ENCODE measurements around the gene TNIK. TPM values are rescaled to one million over a fixed set of nuclear protein-coding genes. Genes with fewer than 3 reads are reported as not detected.

Gene TNIK
- polyA plus RNA-seq, 1 of the 3 experiments (the other 2 are of a cell fraction), result 19.4 TPM

DNA sequence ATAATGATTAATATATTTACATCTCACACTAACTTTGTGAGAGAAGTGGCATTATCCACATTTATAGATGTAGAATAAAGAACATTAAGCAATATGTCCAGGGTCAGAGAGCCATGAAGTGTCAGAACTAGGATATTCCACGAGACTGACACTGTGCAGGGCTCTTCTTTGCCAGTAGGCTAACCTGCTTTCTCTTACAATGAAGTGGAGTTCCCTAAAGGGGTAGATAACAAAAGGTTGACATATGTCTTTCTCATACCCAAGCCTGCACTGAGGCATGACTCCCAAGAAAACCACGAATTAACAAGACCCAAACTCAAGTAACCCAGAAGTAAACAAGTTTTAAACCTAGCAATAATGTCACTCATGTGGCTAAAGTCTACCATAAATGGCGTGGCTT, 242.1 kb downstream of the TNIK start:
- Histone ChIP-seq H3K4me3 (ENCODE audit: low read depth in 2 of 2, low read length in 1 of 2) (no peak overlapping the region), H3F3A (replicated peaks; ENCODE audit: insufficient read depth) (no peaks in the 10 kb centered on the region), H3K9ac (no peak overlapping the region), H4K20me1 (ENCODE audit: insufficient read depth) (no peaks in the 10 kb centered on the region), H3K9me3 (no peaks in the 10 kb centered on the region), H3K36me3 (replicated peaks in 1 of 2; ENCODE audit: control insufficient read depth in 1 of 2, insufficient read depth in 2 of 2, low read length in 1 of 2) (no peaks in the 10 kb centered on the region), H3K4me1 (ENCODE audit: control insufficient read depth in 1 of 2, insufficient read depth in 2 of 2, low read depth in 1 of 2, low read length in 1 of 2) (no peaks in the 10 kb centered on the region), H2AFZ (ENCODE audit: low read depth) (no peak overlapping the region), H3K27me3 (ENCODE audit: insufficient read depth) (no peaks in the 10 kb centered on the region), H3K9me2 (no peaks in the 10 kb centered on the region), H3K4me2 (no peak overlapping the region), H3K27ac (ENCODE audit: low read depth in 2 of 2, low read length in 1 of 2) (no peak overlapping the region), H3K79me2 (ENCODE audit: insufficient read depth) (peaks cover 4% of the 10 kb centered on the region; the same call in 1 of the 2 replicates)
- TF ChIP-seq, protein P1, sequence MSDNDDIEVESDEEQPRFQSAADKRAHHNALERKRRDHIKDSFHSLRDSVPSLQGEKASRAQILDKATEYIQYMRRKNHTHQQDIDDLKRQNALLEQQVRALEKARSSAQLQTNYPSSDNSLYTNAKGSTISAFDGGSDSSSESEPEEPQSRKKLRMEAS (IDR thresholded peaks at IDR 0.05; ENCODE audit: low read depth), result no peak
- TF ChIP-seq GABPA (IDR thresholded peaks at IDR 0.05; ENCODE audit: low read depth), result no peak
- TF ChIP-seq EP300 (IDR thresholded peaks at IDR 0.05; ENCODE audit: borderline replicate concordance in 1 of 2, low read depth in 1 of 2, low read length in 1 of 2), result no peak
- TF ChIP-seq TEAD4 (IDR thresholded peaks at IDR 0.05; ENCODE audit: borderline replicate concordance, insufficient read depth), result no peak
- TF ChIP-seq, protein P2, sequence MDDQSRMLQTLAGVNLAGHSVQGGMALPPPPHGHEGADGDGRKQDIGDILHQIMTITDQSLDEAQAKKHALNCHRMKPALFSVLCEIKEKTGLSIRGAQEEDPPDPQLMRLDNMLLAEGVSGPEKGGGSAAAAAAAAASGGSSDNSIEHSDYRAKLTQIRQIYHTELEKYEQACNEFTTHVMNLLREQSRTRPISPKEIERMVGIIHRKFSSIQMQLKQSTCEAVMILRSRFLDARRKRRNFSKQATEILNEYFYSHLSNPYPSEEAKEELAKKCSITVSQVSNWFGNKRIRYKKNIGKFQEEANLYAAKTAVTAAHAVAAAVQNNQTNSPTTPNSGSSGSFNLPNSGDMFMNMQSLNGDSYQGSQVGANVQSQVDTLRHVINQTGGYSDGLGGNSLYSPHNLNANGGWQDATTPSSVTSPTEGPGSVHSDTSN (IDR thresholded peaks at IDR 0.05), result no peak
- TF ChIP-seq, protein P3, sequence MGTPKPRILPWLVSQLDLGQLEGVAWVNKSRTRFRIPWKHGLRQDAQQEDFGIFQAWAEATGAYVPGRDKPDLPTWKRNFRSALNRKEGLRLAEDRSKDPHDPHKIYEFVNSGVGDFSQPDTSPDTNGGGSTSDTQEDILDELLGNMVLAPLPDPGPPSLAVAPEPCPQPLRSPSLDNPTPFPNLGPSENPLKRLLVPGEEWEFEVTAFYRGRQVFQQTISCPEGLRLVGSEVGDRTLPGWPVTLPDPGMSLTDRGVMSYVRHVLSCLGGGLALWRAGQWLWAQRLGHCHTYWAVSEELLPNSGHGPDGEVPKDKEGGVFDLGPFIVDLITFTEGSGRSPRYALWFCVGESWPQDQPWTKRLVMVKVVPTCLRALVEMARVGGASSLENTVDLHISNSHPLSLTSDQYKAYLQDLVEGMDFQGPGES (IDR thresholded peaks at IDR 0.05; ENCODE audit: low read depth, low read length), result no peak
- no peak for TF ChIP-seq RCOR1 (IDR thresholded peaks at IDR 0.05; ENCODE audit: low read length)
- no peak for TF ChIP-seq GATA2 (CRISPR knock-in tag; IDR thresholded peaks at IDR 0.05)
- no peak for TF ChIP-seq CHD2 (IDR thresholded peaks at IDR 0.05; ENCODE audit: low read length, partially characterized antibody)
- TF ChIP-seq MEF2A (IDR thresholded peaks at IDR 0.05; ENCODE audit: borderline replicate concordance, low read depth), result no peak
- TF ChIP-seq YY1 (IDR thresholded peaks at IDR 0.05; ENCODE audit: low read depth), result no peak
- no peak for TF ChIP-seq SMC3 (IDR thresholded peaks at IDR 0.05; ENCODE audit: low read depth, low read length)
- TF ChIP-seq FOSL2 (IDR thresholded peaks at IDR 0.05; ENCODE audit: borderline replicate concordance, low read depth), result no peak
- no peak for DNase-seq
- 66% methylated on average over 3 of the region's 3 CpGs for WGBS (ENCODE audit: low lambda C conversion rate)
- POLR2A ChIA-PET, result no interaction called here
- CTCF ChIA-PET, result interaction anchor here (1.4 kb wide), 1 partner anchor 29 kb away, joined by 3 read pairs; no protein-coding TSS in a partner anchor

DNA sequence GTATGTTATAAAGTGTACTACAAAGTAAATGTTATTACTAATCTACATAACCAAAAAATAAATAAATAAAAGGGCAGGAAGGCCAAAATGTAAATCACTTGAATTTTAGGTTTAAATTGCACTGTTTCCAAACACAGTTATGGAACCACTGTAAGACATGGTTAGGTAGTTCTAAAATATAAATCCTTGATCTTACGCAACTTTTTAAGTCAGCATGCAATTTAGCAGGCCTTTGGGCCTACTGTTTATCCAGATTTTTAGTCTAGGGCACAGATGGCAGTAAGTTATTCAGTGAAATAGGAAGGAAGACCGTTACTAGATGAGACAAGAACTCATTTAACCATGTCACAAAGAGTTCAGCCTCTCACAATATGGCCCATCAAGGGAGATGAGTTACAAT, 246.3 kb downstream of the TNIK start:
- no peaks in the 10 kb centered on the region for H3K9me3 ChIP-seq
- H3K79me2 ChIP-seq (ENCODE audit: insufficient read depth), result peaks cover 4% of the 10 kb centered on the region; the same call in 1 of the 2 replicates
- H3K4me3 ChIP-seq (ENCODE audit: low read depth in 2 of 2, low read length in 1 of 2), result no peak overlapping the region
- H4K20me1 ChIP-seq (ENCODE audit: insufficient read depth), result no peaks in the 10 kb centered on the region
- 96% methylated on average over 2 of the region's 2 CpGs for WGBS (ENCODE audit: low lambda C conversion rate)
- H3K27me3 ChIP-seq (ENCODE audit: insufficient read depth), result no peaks in the 10 kb centered on the region
- peaks cover 2 to 13% of the 10 kb centered on the region in 2 experiments for H3K36me3 ChIP-seq (replicated peaks in 1 of 2; ENCODE audit: control insufficient read depth in 1 of 2, insufficient read depth in 2 of 2, low read length in 1 of 2)
- ChIA-PET CTCF (no interaction called here), POLR2A (no interaction called here)
- DNase-seq, result no peak
- no peaks in the 10 kb centered on the region for H3F3A ChIP-seq (replicated peaks; ENCODE audit: insufficient read depth)
- no peak overlapping the region for H3K9ac ChIP-seq
- H2AFZ ChIP-seq (ENCODE audit: low read depth), result no peak overlapping the region
- H3K4me2 ChIP-seq, result no peak overlapping the region
- H3K27ac ChIP-seq (ENCODE audit: low read depth in 2 of 2, low read length in 1 of 2), result no peak overlapping the region
- no peaks in the 10 kb centered on the region for H3K9me2 ChIP-seq
- H3K4me1 ChIP-seq (ENCODE audit: control insufficient read depth in 1 of 2, insufficient read depth in 2 of 2, low read depth in 1 of 2, low read length in 1 of 2), result no peaks in the 10 kb centered on the region
- TF ChIP-seq, protein P4, sequence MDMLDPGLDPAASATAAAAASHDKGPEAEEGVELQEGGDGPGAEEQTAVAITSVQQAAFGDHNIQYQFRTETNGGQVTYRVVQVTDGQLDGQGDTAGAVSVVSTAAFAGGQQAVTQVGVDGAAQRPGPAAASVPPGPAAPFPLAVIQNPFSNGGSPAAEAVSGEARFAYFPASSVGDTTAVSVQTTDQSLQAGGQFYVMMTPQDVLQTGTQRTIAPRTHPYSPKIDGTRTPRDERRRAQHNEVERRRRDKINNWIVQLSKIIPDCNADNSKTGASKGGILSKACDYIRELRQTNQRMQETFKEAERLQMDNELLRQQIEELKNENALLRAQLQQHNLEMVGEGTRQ (IDR thresholded peaks at IDR 0.05; ENCODE audit: borderline replicate concordance, low read depth, low read length), result no peak
- TF ChIP-seq YY1 (IDR thresholded peaks at IDR 0.05; ENCODE audit: low read depth) (no peak), RFX5 (IDR thresholded peaks at IDR 0.05; ENCODE audit: low read length) (no peak), MXI1 (IDR thresholded peaks at IDR 0.05; ENCODE audit: low read depth, low read length) (no peak), TAF1 (IDR thresholded peaks at IDR 0.05; ENCODE audit: borderline replicate concordance, low read depth, low read length) (no peak), RXRA (IDR thresholded peaks at IDR 0.05; ENCODE audit: borderline replicate concordance, low read depth) (no peak), GABPA (IDR thresholded peaks at IDR 0.05; ENCODE audit: low read depth) (no peak)
- TF ChIP-seq, protein P1 (IDR thresholded peaks at IDR 0.05; ENCODE audit: low read depth), result no peak
- TF ChIP-seq, protein P5, sequence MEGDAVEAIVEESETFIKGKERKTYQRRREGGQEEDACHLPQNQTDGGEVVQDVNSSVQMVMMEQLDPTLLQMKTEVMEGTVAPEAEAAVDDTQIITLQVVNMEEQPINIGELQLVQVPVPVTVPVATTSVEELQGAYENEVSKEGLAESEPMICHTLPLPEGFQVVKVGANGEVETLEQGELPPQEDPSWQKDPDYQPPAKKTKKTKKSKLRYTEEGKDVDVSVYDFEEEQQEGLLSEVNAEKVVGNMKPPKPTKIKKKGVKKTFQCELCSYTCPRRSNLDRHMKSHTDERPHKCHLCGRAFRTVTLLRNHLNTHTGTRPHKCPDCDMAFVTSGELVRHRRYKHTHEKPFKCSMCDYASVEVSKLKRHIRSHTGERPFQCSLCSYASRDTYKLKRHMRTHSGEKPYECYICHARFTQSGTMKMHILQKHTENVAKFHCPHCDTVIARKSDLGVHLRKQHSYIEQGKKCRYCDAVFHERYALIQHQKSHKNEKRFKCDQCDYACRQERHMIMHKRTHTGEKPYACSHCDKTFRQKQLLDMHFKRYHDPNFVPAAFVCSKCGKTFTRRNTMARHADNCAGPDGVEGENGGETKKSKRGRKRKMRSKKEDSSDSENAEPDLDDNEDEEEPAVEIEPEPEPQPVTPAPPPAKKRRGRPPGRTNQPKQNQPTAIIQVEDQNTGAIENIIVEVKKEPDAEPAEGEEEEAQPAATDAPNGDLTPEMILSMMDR (IDR thresholded peaks at IDR 0.05), result no peak
